Mononuclear cell (primary cell): ENCODE results near the gene OR51B2. TPM values are rescaled to one million over a fixed set of nuclear protein-coding genes. Genes with fewer than 3 reads are reported as not detected.

Experiments used
- H3K27me3 ChIP-seq: 2 replicates; pipeline ENCODE4 v1.6.0; 2011; ENCODE audit warnings: low read length, control low read depth; ENCODE audit not compliant: insufficient read depth
- H3K4me1 ChIP-seq: 2 replicates; pipeline ENCODE4 v1.5.1; 2011; ENCODE audit warnings: mild to moderate bottlenecking, low read length, control low read depth; ENCODE audit not compliant: insufficient read depth
- H3K4me3 ChIP-seq: 2 replicates; pipeline ENCODE4 v1.5.1; 2011; ENCODE audit warnings: mild to moderate bottlenecking, low read length, moderate library complexity
- H3K9me3 ChIP-seq: 2 replicates; pipeline ENCODE4 v1.5.1; 2011; ENCODE audit warnings: low read depth, mild to moderate bottlenecking, control low read depth, low read length
- total RNA-seq: library from RNA; depleted of rRNA; stranded (reverse); fragments of >200 nt; gene quantifications from one replicate; pipeline ENCODE4 v1.2.3, GENCODE V29; 2012

Gene OR51B2
- total RNA-seq, 1 donor = not detected

DNA sequence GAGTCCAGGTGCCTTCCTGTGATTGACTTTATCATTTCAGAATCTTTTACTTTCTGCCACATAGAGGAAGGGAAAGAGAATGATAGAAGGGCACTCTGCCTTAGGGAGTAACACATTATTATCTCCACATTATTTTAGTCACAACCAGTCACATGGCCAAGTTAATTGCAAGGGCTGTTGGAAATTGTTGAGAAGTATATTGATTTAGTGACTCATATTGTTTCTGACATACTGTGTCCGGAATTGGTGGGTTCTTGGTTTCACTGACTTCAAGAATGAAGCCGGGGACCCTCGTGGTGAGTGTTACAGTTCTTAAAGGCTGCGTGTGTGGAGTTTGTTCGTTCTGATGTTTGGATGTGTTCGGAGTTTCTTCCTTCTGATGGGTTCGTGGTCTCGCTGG lies 31.1 kb downstream of the OR51B2 start:
- no peaks in the 10 kb centered on the region for H3K27me3 ChIP-seq
- no peaks in the 10 kb centered on the region for H3K4me1 ChIP-seq
- H3K9me3 ChIP-seq = no peaks in the 10 kb centered on the region
- no peak overlapping the region for H3K4me3 ChIP-seq

DNA sequence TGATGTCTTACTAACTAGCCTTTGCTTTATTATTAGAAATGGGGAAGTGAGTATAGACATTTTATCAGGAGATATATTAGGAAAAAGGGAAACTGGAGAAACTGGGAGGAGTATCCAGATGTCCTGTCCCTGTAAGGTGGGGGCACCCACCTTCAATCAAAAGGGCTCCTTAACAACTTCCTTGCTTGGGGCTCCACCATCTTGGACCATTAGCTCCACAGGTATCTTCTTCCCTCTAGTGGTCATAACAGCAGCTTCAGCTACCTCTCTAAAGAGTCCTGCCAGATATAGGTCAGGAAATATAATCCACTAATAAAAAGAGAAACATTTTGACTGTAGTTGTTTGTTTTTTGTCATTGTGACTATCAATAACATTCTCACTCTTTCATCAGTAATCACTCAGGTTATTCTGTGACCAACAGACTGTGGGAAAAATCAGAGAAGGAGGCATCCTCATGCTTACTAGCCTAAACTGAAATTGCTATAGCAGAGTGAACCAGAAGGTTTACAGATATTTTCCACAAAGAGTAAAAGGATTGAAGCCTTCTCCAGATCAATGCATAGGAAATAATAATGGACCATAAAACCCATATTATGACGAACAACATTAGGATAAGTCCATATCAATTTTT lies 32.8 kb downstream of the OR51B2 start:
- no peaks in the 10 kb centered on the region for H3K27me3 ChIP-seq
- no peaks in the 10 kb centered on the region for H3K9me3 ChIP-seq
- no peaks in the 10 kb centered on the region for H3K4me1 ChIP-seq
- no peak overlapping the region for H3K4me3 ChIP-seq

DNA sequence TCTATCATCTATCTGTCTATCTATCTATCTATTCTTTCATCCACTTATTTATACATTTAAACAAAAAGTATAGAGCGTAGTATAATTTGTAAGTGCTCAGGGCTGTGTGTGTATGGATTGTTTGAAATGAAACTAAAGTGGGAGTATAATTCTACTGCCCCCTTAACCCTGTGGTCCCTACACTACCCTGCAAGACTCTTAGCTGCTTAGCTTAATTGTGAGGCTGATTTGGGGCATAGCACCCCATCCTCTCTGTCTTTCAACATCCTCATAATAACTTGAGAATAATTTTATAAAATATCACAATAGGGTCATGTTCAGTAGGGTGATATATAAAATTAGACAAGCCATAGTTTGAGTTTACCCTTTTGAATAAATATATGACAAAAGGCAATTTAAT lies 34.0 kb downstream of the OR51B2 start:
- Histone ChIP-seq H3K9me3 (no peaks in the 10 kb centered on the region), H3K27me3 (no peaks in the 10 kb centered on the region), H3K4me1 (no peaks in the 10 kb centered on the region), H3K4me3 (no peak overlapping the region)

DNA sequence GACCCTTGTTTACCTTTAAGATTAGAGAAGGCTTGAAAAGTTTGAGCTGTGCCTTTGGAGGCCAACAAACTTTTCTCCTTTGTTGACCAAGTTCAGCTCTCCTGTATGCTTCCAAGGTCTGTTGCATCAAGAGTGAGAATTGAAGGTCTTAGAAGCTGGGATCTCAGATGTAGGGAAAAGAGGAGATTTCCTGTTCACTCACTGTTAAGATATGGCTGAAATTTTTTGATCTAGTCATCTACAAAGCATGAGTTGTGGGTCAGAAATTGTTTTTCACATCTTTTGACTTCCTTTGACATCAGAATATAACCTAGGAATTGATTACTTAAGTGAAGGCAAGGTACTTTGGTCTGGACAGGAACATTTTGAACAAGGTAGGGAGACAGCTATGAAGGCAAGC lies 34.4 kb downstream of the OR51B2 start:
- Histone ChIP-seq H3K27me3 (no peaks in the 10 kb centered on the region), H3K4me3 (no peak overlapping the region), H3K9me3 (no peaks in the 10 kb centered on the region), H3K4me1 (no peaks in the 10 kb centered on the region)

DNA sequence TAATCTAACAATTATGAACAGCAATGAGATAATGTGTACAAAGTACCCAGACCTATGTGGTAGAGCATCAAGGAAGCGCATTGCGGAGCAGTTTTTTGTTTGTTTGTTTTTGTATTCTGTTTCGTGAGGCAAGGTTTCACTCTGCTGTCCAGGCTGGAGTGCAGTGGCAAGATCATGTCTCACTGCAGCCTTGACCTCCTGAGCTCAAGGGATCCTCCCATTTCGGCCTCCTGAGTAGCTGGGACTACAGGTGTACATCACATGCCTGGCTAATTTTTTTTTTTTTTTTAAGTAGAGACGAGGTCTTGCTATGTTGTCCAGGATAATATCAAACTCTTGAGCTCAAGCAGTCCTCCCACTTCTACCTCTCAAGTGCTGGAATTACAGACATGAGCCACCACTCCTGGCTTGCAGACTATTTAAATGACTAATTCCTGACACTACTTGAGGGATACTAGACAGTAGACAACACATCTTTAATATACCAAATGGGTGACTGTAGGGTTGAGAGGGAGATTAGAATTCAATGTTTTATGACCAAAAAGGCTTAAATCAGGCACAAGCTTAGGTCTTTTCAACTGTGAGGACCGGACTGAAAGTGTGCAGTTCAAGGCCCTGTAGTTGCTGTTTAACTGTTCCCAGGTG lies 35.1 kb downstream of the OR51B2 start:
- Histone ChIP-seq H3K9me3 (no peaks in the 10 kb centered on the region), H3K27me3 (no peaks in the 10 kb centered on the region), H3K4me3 (no peak overlapping the region), H3K4me1 (no peaks in the 10 kb centered on the region)

DNA sequence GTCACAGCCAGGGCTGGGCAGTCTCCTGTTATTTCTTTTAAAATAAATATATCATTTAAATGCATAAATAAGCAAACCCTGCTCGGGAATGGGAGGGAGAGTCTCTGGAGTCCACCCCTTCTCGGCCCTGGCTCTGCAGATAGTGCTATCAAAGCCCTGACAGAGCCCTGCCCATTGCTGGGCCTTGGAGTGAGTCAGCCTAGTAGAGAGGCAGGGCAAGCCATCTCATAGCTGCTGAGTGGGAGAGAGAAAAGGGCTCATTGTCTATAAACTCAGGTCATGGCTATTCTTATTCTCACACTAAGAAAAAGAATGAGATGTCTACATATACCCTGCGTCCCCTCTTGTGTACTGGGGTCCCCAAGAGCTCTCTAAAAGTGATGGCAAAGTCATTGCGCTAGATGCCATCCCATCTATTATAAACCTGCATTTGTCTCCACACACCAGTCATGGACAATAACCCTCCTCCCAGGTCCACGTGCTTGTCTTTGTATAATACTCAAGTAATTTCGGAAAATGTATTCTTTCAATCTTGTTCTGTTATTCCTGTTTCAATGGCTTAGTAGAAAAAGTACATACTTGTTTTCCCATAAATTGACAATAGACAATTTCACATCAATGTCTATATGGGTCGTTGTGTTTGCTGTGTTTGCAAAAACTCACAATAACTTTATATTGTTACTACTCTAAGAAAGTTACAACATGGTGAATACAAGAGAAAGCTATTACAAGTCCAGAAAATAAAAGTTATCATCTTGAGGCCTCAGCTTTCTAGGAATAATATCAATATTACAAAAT lies 35.8 kb downstream of the OR51B2 start:
- H3K9me3 ChIP-seq = no peaks in the 10 kb centered on the region
- H3K4me1 ChIP-seq = no peaks in the 10 kb centered on the region
- H3K27me3 ChIP-seq = no peaks in the 10 kb centered on the region
- H3K4me3 ChIP-seq = no peak overlapping the region

DNA sequence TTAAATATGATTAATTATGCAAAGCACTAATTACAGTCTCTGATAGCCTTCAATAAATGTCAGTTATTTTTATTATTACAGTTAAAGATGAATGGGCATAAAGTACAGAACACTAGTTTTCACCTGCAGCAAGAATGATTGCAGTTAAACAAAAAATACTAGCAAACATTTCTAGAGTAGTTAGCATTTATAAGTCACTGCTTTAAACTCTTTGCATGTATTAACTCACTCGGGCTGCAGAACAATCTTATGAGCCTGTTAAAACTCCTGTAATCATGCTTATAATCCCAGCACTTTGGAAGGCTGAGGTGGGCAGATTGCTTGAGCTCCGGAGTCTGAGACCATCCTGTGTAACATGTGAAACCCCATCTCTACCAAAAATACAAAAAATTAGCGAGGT lies 37.2 kb downstream of the OR51B2 start:
- no peak overlapping the region for H3K4me3 ChIP-seq
- H3K9me3 ChIP-seq = no peaks in the 10 kb centered on the region
- no peaks in the 10 kb centered on the region for H3K27me3 ChIP-seq
- H3K4me1 ChIP-seq = no peaks in the 10 kb centered on the region

DNA sequence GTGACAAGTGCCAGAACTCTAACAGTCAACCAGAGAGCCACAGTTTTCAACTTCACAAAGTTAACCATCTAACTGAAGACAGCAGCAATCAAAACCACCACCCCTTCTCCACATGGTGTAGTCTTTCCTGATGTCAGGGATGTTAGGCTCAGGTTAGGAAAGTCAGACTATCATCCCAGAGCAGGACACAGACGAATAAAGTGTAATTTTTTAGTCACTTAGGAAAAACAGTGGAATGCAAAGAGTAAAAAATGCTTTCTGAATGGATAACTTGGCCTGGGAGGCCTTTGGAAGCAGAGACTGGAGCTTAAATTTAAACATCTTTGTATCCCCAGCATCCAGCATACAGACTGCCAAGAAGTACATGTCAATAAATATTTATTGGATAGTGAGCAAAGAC lies 37.7 kb downstream of the OR51B2 start:
- Histone ChIP-seq H3K27me3 (no peaks in the 10 kb centered on the region), H3K9me3 (no peaks in the 10 kb centered on the region), H3K4me1 (no peaks in the 10 kb centered on the region), H3K4me3 (no peak overlapping the region)

DNA sequence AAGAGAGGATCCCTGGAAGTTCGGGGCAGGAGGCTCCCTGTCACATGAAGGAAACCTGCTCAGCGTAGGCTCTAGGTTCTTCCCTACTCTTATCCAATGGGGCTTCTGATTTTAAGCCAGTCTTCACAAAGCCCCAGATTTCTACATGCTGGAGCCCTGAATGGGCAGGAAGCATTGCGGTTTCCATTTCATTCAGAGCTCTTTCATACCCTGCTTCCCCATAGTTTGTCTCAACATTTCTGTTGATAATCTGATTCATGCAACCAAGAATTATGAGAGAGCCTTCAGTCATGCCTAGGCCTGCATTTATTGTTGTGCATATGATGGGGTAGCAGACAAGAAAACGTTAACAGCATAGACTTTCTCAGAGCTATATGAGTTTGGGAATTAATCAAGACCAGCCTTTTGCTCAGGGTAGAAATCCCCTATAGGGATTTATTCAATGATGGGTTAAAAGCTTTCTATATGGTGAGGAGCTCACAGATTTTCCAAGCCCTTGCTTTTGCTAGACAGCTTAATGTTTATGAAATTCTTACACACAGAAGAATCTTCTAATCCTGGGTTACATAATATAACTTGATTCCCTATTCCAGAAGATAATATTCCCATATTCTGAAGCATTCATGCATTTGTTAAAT lies 38.3 kb downstream of the OR51B2 start:
- H3K4me3 ChIP-seq = no peak overlapping the region
- no peaks in the 10 kb centered on the region for H3K9me3 ChIP-seq
- no peaks in the 10 kb centered on the region for H3K4me1 ChIP-seq
- no peaks in the 10 kb centered on the region for H3K27me3 ChIP-seq

DNA sequence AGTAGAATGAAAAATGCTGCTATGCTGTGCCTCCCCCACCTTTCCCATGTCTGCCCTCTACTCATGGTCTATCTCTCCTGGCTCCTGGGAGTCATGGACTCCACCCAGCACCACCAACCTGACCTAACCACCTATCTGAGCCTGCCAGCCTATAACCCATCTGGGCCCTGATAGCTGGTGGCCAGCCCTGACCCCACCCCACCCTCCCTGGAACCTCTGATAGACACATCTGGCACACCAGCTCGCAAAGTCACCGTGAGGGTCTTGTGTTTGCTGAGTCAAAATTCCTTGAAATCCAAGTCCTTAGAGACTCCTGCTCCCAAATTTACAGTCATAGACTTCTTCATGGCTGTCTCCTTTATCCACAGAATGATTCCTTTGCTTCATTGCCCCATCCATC lies 39.5 kb downstream of the OR51B2 start:
- Histone ChIP-seq H3K9me3 (no peaks in the 10 kb centered on the region), H3K4me1 (no peaks in the 10 kb centered on the region), H3K27me3 (no peaks in the 10 kb centered on the region), H3K4me3 (no peak overlapping the region)

DNA sequence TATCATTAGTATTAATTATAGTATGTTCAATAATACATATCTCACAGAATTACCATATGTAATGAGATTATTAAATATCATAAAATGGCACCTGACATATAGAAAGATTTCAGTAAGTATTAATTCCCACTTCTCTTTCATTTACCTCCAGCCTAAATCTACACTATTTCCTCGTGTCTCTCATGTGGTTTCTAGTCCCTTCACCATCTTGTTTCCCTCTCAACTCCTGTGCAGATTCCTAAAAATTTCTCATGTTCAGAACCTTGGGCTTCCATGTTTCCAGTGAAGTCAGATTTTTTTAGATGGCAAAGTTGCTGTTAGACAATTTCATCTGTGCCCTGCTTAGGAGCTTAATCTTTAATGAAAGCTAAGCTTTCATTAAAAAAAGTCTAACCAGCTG lies 40.2 kb downstream of the OR51B2 start:
- Histone ChIP-seq H3K27me3 (no peaks in the 10 kb centered on the region), H3K9me3 (no peaks in the 10 kb centered on the region), H3K4me3 (no peak overlapping the region), H3K4me1 (no peaks in the 10 kb centered on the region)

DNA sequence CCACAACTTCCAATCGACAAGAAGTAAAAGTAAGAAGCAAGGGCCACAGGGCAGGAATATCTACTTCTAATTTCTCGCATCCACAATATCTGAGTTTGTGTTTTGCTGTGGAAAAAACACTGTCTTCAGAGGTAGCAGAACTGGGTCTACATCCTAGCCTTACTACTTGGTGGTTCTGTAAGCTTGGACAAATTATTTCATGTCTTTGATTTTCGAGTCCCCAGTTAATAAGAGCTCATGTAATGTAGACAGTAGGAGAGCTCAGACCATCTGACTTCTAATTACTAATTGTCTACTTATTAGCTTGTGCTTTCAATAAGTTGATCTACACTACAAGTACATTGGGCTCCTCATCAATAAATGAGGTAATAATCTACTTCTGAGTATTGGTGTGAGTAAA lies 41.0 kb downstream of the OR51B2 start:
- Histone ChIP-seq H3K4me1 (no peaks in the 10 kb centered on the region), H3K9me3 (no peaks in the 10 kb centered on the region), H3K27me3 (no peaks in the 10 kb centered on the region), H3K4me3 (no peak overlapping the region)

DNA sequence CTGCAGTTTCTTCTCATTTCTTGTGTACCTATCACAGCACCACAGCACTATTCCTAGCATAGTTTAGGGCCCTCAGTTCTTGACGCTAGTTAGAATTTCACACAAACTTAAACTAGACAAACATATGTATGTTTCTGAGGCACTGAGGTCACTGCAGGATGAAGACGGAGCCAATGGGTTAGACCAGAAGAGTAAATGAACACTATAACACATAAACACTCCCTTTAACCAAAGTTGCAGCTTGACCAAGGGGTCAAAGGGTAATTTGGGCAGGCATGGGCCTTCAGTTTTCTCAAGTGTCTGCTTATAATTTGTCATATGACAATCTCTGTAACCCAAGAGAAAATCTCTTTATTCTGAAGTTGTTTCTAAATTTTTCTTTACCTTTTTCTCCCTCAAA lies 41.5 kb downstream of the OR51B2 start:
- Histone ChIP-seq H3K9me3 (no peaks in the 10 kb centered on the region), H3K4me1 (no peaks in the 10 kb centered on the region), H3K27me3 (no peaks in the 10 kb centered on the region), H3K4me3 (no peak overlapping the region)

DNA sequence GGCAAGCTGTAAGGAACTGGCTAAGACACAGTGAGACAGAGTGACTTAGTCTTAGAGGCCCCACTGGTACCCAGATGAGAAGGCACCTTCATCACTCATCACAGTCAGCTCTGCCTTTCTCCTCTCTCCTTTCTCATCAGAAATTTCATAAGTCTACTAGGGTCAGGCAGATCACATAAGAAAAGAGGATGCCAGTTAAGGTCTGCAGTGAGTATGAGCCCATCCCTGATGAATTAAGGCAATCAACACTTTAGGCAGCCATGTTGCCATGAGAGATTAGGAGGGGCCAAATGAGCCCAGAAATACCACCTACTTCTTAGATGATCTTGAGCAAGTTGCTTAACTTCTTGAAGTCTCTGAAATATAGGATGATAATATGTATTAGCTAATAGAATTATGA lies 42.5 kb downstream of the OR51B2 start:
- H3K4me3 ChIP-seq = no peak overlapping the region
- no peaks in the 10 kb centered on the region for H3K9me3 ChIP-seq
- no peaks in the 10 kb centered on the region for H3K4me1 ChIP-seq
- no peaks in the 10 kb centered on the region for H3K27me3 ChIP-seq

DNA sequence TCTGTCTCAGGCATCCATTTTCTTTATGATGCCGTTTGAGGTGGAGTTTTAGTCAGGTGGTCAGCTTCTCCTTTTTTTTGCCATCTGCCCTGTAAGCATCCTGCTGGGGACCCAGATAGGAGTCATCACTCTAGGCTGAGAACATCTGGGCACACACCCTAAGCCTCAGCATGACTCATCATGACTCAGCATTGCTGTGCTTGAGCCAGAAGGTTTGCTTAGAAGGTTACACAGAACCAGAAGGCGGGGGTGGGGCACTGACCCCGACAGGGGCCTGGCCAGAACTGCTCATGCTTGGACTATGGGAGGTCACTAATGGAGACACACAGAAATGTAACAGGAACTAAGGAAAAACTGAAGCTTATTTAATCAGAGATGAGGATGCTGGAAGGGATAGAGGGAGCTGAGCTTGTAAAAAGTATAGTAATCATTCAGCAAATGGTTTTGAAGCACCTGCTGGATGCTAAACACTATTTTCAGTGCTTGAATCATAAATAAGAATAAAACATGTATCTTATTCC lies 43.5 kb downstream of the OR51B2 start:
- Histone ChIP-seq H3K9me3 (no peaks in the 10 kb centered on the region), H3K27me3 (no peaks in the 10 kb centered on the region), H3K4me3 (no peak overlapping the region), H3K4me1 (no peaks in the 10 kb centered on the region)
